Panc1 (cell line): Measurements from ENCODE around the gene GALNT18. TPM values are rescaled to one million over a fixed set of nuclear protein-coding genes. Genes with fewer than 3 reads are reported as not detected.

Experiments
- ATAC-seq: fragments of 200-7000 bp; cut with Tn5 transposase; 2 replicates; pipeline ENCODE4 v1.9.1; 2020; ENCODE audit warnings: mild to moderate bottlenecking, moderate library complexity
- BruUV-seq: library from RNA; stranded (reverse); fragments of 400-500 nt; replicated peaks from 2 replicates; lab custom pipeline; 2021; lab: Mats Ljungman, UMichigan
- CTCF ChIA-PET: fragments of 300-600 bp; sonication (Branson Sonifier 250); formaldehyde crosslinking; loops from one replicate; lab custom pipeline; 2022; ENCODE audit warnings: antibody characterized with exemption; lab: Charles Lee
- POLR2A ChIA-PET: fragments of 300-600 bp; sonication (Branson Sonifier 250); formaldehyde crosslinking; loops from one replicate; lab custom pipeline; 2022; ENCODE audit warnings: antibody characterized with exemption; lab: Charles Lee
- DNase-seq: peaks from one replicate; pipeline ENCODE4 v3.0.0-alpha.2; 2010; ENCODE audit warnings: low read depth, low spot score
- H3K27ac ChIP-seq: 2 replicates; pipeline ENCODE4 v1.5.1; 2011; ENCODE audit warnings: mild to moderate bottlenecking, low read length, inconsistent platforms
- H3K27me3 ChIP-seq: fragments of 200-500 bp; sonication (Bioruptor generic); 2 replicates; pipeline ENCODE4 v1.6.0; 2014; ENCODE audit warnings: low read length, inconsistent platforms; ENCODE audit not compliant: control insufficient read depth, insufficient read depth
- H3K36me3 ChIP-seq: fragments of 200-500 bp; sonication (Bioruptor generic); 2 replicates; pipeline ENCODE4 v1.5.1; 2014; ENCODE audit warnings: inconsistent platforms, mild to moderate bottlenecking, low read length, moderate library complexity; ENCODE audit not compliant: control insufficient read depth, insufficient read depth
- H3K4me1 ChIP-seq: 2 replicates; pipeline ENCODE4 v1.5.1; 2011; ENCODE audit warnings: inconsistent platforms, mild to moderate bottlenecking, low read length, moderate library complexity; ENCODE audit not compliant: control insufficient read depth, insufficient read depth
- H3K4me3 ChIP-seq, 2 experiments: 2 replicates each; pipeline ENCODE4 v1.5.1; 2011 to 2012; ENCODE audit warnings: low read depth in 2 of 2, low read length in 2 of 2, mild to moderate bottlenecking in 2 of 2, inconsistent platforms in 1 of 2, moderate library complexity in 1 of 2
- H3K9me3 ChIP-seq: fragments of 200-500 bp; sonication (Bioruptor generic); 2 replicates; pipeline ENCODE4 v1.5.1; 2014; ENCODE audit warnings: low read depth, mild to moderate bottlenecking, inconsistent platforms, low read length, moderate library complexity; ENCODE audit not compliant: control insufficient read depth, insufficient read depth
- CTCF ChIP-seq: fragments of 450-650 bp; IDR thresholded peaks from 2 replicates; pipeline ENCODE4 v1.5.1; 2017; ENCODE audit warnings: mild to moderate bottlenecking
- POLR2AphosphoS5 ChIP-seq: IDR thresholded peaks from 2 replicates; pipeline ENCODE4 v1.6.1; 2012; ENCODE audit warnings: mild to moderate bottlenecking, low read depth, low read length, moderate library complexity
- REST ChIP-seq, 2 experiments: IDR thresholded peaks; 2 replicates each; pipeline ENCODE4 v1.6.1; 2011 to 2012; ENCODE audit warnings: low read depth in 2 of 2, control low read depth in 1 of 2, low read length in 1 of 2, mild to moderate bottlenecking in 1 of 2, moderate library complexity in 1 of 2; ENCODE audit not compliant: insufficient read depth in 1 of 2
- SIN3A ChIP-seq: IDR thresholded peaks from 2 replicates; pipeline ENCODE4 v1.6.1; 2012; ENCODE audit warnings: low read depth, mild to moderate bottlenecking, low read length, moderate library complexity, borderline replicate concordance; ENCODE audit not compliant: insufficient read depth
- TCF7L2 ChIP-seq: IDR thresholded peaks from 2 replicates; pipeline ENCODE4 v1.6.1; 2011; ENCODE audit warnings: mild to moderate bottlenecking, low read depth, low read length, inconsistent platforms
- in situ Hi-C: cut with HindIII; loops from 2 replicates; pipeline ENCODE4 v1.10.0; 2016; ENCODE audit warnings: low sequenced_read_pairs, low pct_unique_long_range_greater_than_20kb
- intact Hi-C: fragments of 100-400 bp; cut with micrococcal nuclease; formaldehyde crosslinking; loops from one replicate; pipeline ENCODE4 v1.10.0; 2022; ENCODE audit not compliant: unreplicated experiment
- total RNA-seq: library from RNA; stranded (reverse); gene quantifications from one replicate; pipeline ENCODE4 v1.2.1, GENCODE V29; 2021; ENCODE audit not compliant: unreplicated experiment

Gene GALNT18
- total RNA-seq, 1 experiment from 2014 or later: 8.6 TPM

- Histone ChIP-seq H3K36me3 (no peaks in the 10 kb centered on the region), H3K4me3 (no peak overlapping the region), H3K27ac (no peak overlapping the region), H3K4me1 (no peaks in the 10 kb centered on the region), H3K27me3 (no peaks in the 10 kb centered on the region), H3K9me3 (no peaks in the 10 kb centered on the region)
- DNase-seq (no peak), ATAC-seq (no peak)
- ChIA-PET CTCF (no interaction called here), POLR2A (no interaction called here)
- no TSS peak for BruUV-seq
- in situ Hi-C loops: no loop called here
- intact Hi-C loops: no loop called here
- TF ChIP-seq SIN3A: no peak
- no peak for TF ChIP-seq REST (IDR thresholded peaks at IDR 0.05; ENCODE audit: insufficient read depth in 1 of 2, low read depth in 2 of 2, low read length in 1 of 2)
- TF ChIP-seq CTCF: no peak
- no peak for TF ChIP-seq TCF7L2
- no peak for TF ChIP-seq POLR2AphosphoS5
Measured at GRCh38 chr11:11477695-11478420, 143.9 kb downstream of the GALNT18 start.

- ChIA-PET POLR2A (no interaction called here), CTCF (no interaction called here)
- no TSS peak for BruUV-seq
- H3K27me3 ChIP-seq: no peaks in the 10 kb centered on the region
- intact Hi-C loops (no loop called here), in situ Hi-C loops (no loop called here)
- no peak for DNase-seq
- no peak for ATAC-seq
- no peaks in the 10 kb centered on the region for H3K36me3 ChIP-seq
- no peak overlapping the region for H3K4me3 ChIP-seq
- H3K27ac ChIP-seq: no peak overlapping the region
- H3K4me1 ChIP-seq: no peaks in the 10 kb centered on the region
- no peaks in the 10 kb centered on the region for H3K9me3 ChIP-seq
- TF ChIP-seq SIN3A: no peak
- TF ChIP-seq POLR2AphosphoS5: no peak
- TF ChIP-seq TCF7L2: no peak
- no peak for TF ChIP-seq CTCF
- TF ChIP-seq REST (IDR thresholded peaks at IDR 0.05; ENCODE audit: insufficient read depth in 1 of 2, low read depth in 2 of 2, low read length in 1 of 2): no peak
Measured at GRCh38 chr11:11476971-11477645, 144.7 kb downstream of the GALNT18 start.
